IMR-90 (cell line): ENCODE data around the gene CAPS2. TPM values are rescaled to one million over a fixed set of nuclear protein-coding genes. Genes with fewer than 3 reads are reported as not detected.

Source experiments
- ATAC-seq: fragments of 200-7000 bp; cut with Tn5 transposase; 2 replicates; pipeline ENCODE4 v1.9.1; 2020; ENCODE audit warnings: low read depth, mild to moderate bottlenecking, moderate library complexity
- BruUV-seq: library from RNA; stranded (reverse); fragments of 400-500 nt; replicated peaks from 2 replicates; lab custom pipeline; 2021; lab: Mats Ljungman, UMichigan
- CTCF ChIA-PET: fragments of 300-600 bp; formaldehyde crosslinking; extraction: SDS; loops from one replicate; lab custom pipeline; 2021; ENCODE audit warnings: antibody characterized with exemption; lab: Yijun Ruan, JAX
- POLR2A ChIA-PET: fragments of 300-600 bp; sonication (Branson Sonifier 250); formaldehyde crosslinking; loops from one replicate; lab custom pipeline; 2022; ENCODE audit warnings: antibody characterized with exemption; ENCODE audit not compliant: unreplicated experiment; lab: Charles Lee
- DNase-seq: peaks from one replicate; pipeline ENCODE4 v3.0.0; 2013
- H2AFZ ChIP-seq: replicated peaks from 2 replicates; pipeline ENCODE3; 2013; ENCODE audit warnings: low read length, mild to moderate bottlenecking; ENCODE audit not compliant: poor library complexity
- H2AK5ac ChIP-seq: 2 replicates; pipeline ENCODE4 v1.6.1; 2013; ENCODE audit warnings: low read depth, low read length, inconsistent platforms
- H2AK9ac ChIP-seq: replicated peaks from 2 replicates; pipeline ENCODE3; 2013; ENCODE audit warnings: mild to moderate bottlenecking, low read depth, low read length, moderate library complexity; ENCODE audit not compliant: poor library complexity
- H2BK120ac ChIP-seq: 2 replicates; pipeline ENCODE4 v1.6.1; 2013; ENCODE audit warnings: low read depth, low read length, inconsistent platforms
- H2BK15ac ChIP-seq: 3 replicates; pipeline ENCODE4 v1.6.1; 2013; ENCODE audit warnings: low read depth, low read length, inconsistent platforms
- H2BK20ac ChIP-seq: 2 replicates; pipeline ENCODE4 v1.6.1; 2013; ENCODE audit warnings: low read depth, mild to moderate bottlenecking, inconsistent platforms, low read length, moderate library complexity
- H2BK5ac ChIP-seq: 2 replicates; pipeline ENCODE4 v1.6.1; 2013; ENCODE audit warnings: mild to moderate bottlenecking, low read depth, low read length, inconsistent platforms; ENCODE audit not compliant: poor library complexity, severe bottlenecking
- H3K14ac ChIP-seq: replicated peaks from 2 replicates; pipeline ENCODE4 v1.6.1; 2013; ENCODE audit warnings: low read depth, low read length, inconsistent platforms
- H3K18ac ChIP-seq: 2 replicates; pipeline ENCODE4 v1.6.1; 2013; ENCODE audit warnings: low read depth, low read length, control low read depth
- H3K23ac ChIP-seq: 2 replicates; pipeline ENCODE4 v1.6.1; 2013; ENCODE audit warnings: low read depth, low read length, inconsistent platforms
- H3K27ac ChIP-seq: 2 replicates; pipeline ENCODE4 v1.5.1; 2013; ENCODE audit warnings: mild to moderate bottlenecking, control low read depth, low read length; ENCODE audit not compliant: insufficient read depth
- H3K27me3 ChIP-seq: 2 replicates; pipeline ENCODE4 v1.6.1; 2013; ENCODE audit warnings: low read length; ENCODE audit not compliant: control insufficient read depth, insufficient read depth
- H3K36me3 ChIP-seq: 2 replicates; pipeline ENCODE4 v1.6.1; 2013; ENCODE audit warnings: low read length, mixed read lengths; ENCODE audit not compliant: control insufficient read depth, insufficient read depth
- H3K4ac ChIP-seq: 2 replicates; pipeline ENCODE4 v1.6.1; 2013; ENCODE audit warnings: low read depth, low read length, inconsistent platforms
- H3K4me1 ChIP-seq: 2 replicates; pipeline ENCODE4 v1.6.1; 2013; ENCODE audit warnings: low read length, mixed read lengths; ENCODE audit not compliant: control insufficient read depth, insufficient read depth
- H3K4me2 ChIP-seq: 2 replicates; pipeline ENCODE4 v1.6.1; 2013; ENCODE audit warnings: low read depth, mild to moderate bottlenecking, control low read depth, low read length, moderate library complexity
- H3K4me3 ChIP-seq: 2 replicates; pipeline ENCODE4 v1.5.1; 2013; ENCODE audit warnings: low read depth, mild to moderate bottlenecking, control low read depth, low read length, moderate library complexity; ENCODE audit not compliant: insufficient read depth
- H3K56ac ChIP-seq: 2 replicates; pipeline ENCODE4 v1.6.1; 2013; ENCODE audit warnings: low read length, inconsistent platforms; ENCODE audit not compliant: insufficient read depth; ENCODE audit errors: extremely low read depth
- H3K79me1 ChIP-seq, 2 experiments: 2 replicates each; pipeline ENCODE4 v1.6.1; 2013; ENCODE audit warnings: low read length in 2 of 2, inconsistent platforms in 1 of 2, low read depth in 1 of 2
- H3K9ac ChIP-seq: 2 replicates; pipeline ENCODE4 v1.6.1; 2013; ENCODE audit warnings: low read depth, low read length, control low read depth
- H3K9me1 ChIP-seq: 2 replicates; pipeline ENCODE4 v1.6.1; 2013; ENCODE audit warnings: low read length, inconsistent platforms; ENCODE audit not compliant: insufficient read depth
- H3K9me3 ChIP-seq: 2 replicates; pipeline ENCODE4 v1.6.1; 2013; ENCODE audit warnings: low read length; ENCODE audit not compliant: control insufficient read depth, insufficient read depth
- H4K20me1 ChIP-seq: 2 replicates; pipeline ENCODE4 v1.6.1; 2013; ENCODE audit warnings: low read length, inconsistent platforms; ENCODE audit not compliant: insufficient read depth
- H4K5ac ChIP-seq: 2 replicates; pipeline ENCODE4 v1.6.1; 2013; ENCODE audit warnings: mild to moderate bottlenecking, low read depth, low read length, control low read depth
- H4K8ac ChIP-seq, 2 experiments: 2 replicates each; pipeline ENCODE4 v1.6.1; 2013; ENCODE audit warnings: low read depth in 2 of 2, low read length in 2 of 2, control low read depth in 1 of 2, inconsistent platforms in 1 of 2
- H4K91ac ChIP-seq: 2 replicates; pipeline ENCODE4 v1.6.1; 2013; ENCODE audit warnings: low read depth, low read length, inconsistent platforms; ENCODE audit not compliant: insufficient read depth
- CEBPB ChIP-seq: IDR thresholded peaks from 2 replicates; pipeline ENCODE4 v1.6.1; 2012; ENCODE audit warnings: low read depth, low read length, improper control_type of control experiment
- MAZ ChIP-seq: IDR thresholded peaks from 2 replicates; pipeline ENCODE4 v1.6.1; 2012; ENCODE audit warnings: low read depth, mild to moderate bottlenecking, low read length, improper control_type of control experiment, moderate library complexity, borderline replicate concordance
- NFE2L2 ChIP-seq: fragments of 150-350 bp; IDR thresholded peaks from 2 replicates; pipeline ENCODE4 v1.6.1; 2016; ENCODE audit warnings: low read depth, mild to moderate bottlenecking, low read length
- POLR2A ChIP-seq: IDR thresholded peaks from 2 replicates; pipeline ENCODE4 v1.6.1; 2012; ENCODE audit warnings: mild to moderate bottlenecking, low read depth, low read length
- RAD21 ChIP-seq: IDR thresholded peaks from 2 replicates; pipeline ENCODE4 v1.6.1; 2012; ENCODE audit warnings: low read length, improper control_type of control experiment
- RCOR1 ChIP-seq: IDR thresholded peaks from 2 replicates; pipeline ENCODE4 v1.6.1; 2012; ENCODE audit warnings: mild to moderate bottlenecking, low read length, improper control_type of control experiment; ENCODE audit not compliant: insufficient replicate concordance
- RFX5 ChIP-seq: IDR thresholded peaks from 2 replicates; pipeline ENCODE4 v1.8.0; 2012; ENCODE audit warnings: low read depth, mild to moderate bottlenecking, low read length, moderate library complexity
- USF2 ChIP-seq: fragments of 150-350 bp; IDR thresholded peaks from 2 replicates; pipeline ENCODE4 v1.6.1; 2017; ENCODE audit warnings: mild to moderate bottlenecking, antibody characterized with exemption, low read length, low read depth
- WGBS, 2 experiments: methylation state at CpG; one replicate each; pipeline versions ENCODE4 v1.1.5 to v1.1.7; 2013; ENCODE audit warnings: missing lambda C conversion rate in 2 of 2; ENCODE audit not compliant: insufficient read length in 1 of 2; ENCODE audit errors: extremely low coverage in 2 of 2; 5-methylcytosine and 5-hydroxymethylcytosine counted together
- dilution Hi-C: fragments of 300-500 bp; cut with HindIII; formaldehyde crosslinking; loops from one replicate; pipeline ENCODE4 v1.14.3; 2018; ENCODE audit warnings: low sequenced_read_pairs; ENCODE audit not compliant: unreplicated experiment
- in situ Hi-C: fragments of 300-500 bp; cut with MboI; formaldehyde crosslinking; loops from 3 replicates; pipeline ENCODE4 v1.14.3; 2019; ENCODE audit warnings: low sequenced_read_pairs, inconsistent platforms, mixed read lengths
- intact Hi-C: fragments of 100-400 bp; cut with micrococcal nuclease; formaldehyde crosslinking; loops from 2 replicates; pipeline ENCODE4 v1.10.0; 2022
- polyA plus RNA-seq, 3 experiments: library from polyadenylated mRNA; depleted of rRNA; stranded (reverse); fragments of >200 nt; gene quantifications; 2 replicates each; pipeline ENCODE4 v1.2.3, GENCODE V29; 2012; ENCODE audit warnings: low replicate concordance in 1 of 3
- total RNA-seq: library from RNA; depleted of rRNA; stranded (reverse); fragments of >200 nt; gene quantifications from 2 replicates; pipeline ENCODE4 v1.2.3, GENCODE V29; 2012
- TF ChIP-seq, protein P1 (sequence below): conservative IDR thresholded peaks from 2 replicates; pipeline ENCODE4 v1.5.1; 2012; ENCODE audit warnings: mild to moderate bottlenecking, low read depth, low read length, improper control_type of control experiment

CAPS2 gene
- total and polyA plus RNA-seq, 2 of the 4 experiments (the other 2 are of a cell fraction), result 1.2 to 2.7 TPM

- H2AFZ ChIP-seq, result no peak overlapping the region
- H3K14ac ChIP-seq, result no peak overlapping the region
- H2BK5ac ChIP-seq, result no peak overlapping the region
- dilution Hi-C loops, result no loop called here
- H4K91ac ChIP-seq, result no peak overlapping the region
- BruUV-seq, result no TSS peak
- H3K4me3 ChIP-seq, result no peak overlapping the region
- intact Hi-C loops, result no loop called here
- WGBS, 2 experiments, result no CpG with 5 or more reads among the region's 2 CpGs
- DNase-seq, result no peak
- no peak overlapping the region for H4K5ac ChIP-seq
- H3K4ac ChIP-seq, result no peak overlapping the region
- H4K20me1 ChIP-seq, result no peaks in the 10 kb centered on the region
- H3K79me1 ChIP-seq, result no peaks in the 10 kb centered on the region
- H3K9me1 ChIP-seq, result no peaks in the 10 kb centered on the region
- in situ Hi-C loops, result no loop called here
- no peaks in the 10 kb centered on the region for H3K27me3 ChIP-seq
- no peak overlapping the region for H2BK15ac ChIP-seq
- no peak for ATAC-seq
- TF ChIP-seq, protein P1, sequence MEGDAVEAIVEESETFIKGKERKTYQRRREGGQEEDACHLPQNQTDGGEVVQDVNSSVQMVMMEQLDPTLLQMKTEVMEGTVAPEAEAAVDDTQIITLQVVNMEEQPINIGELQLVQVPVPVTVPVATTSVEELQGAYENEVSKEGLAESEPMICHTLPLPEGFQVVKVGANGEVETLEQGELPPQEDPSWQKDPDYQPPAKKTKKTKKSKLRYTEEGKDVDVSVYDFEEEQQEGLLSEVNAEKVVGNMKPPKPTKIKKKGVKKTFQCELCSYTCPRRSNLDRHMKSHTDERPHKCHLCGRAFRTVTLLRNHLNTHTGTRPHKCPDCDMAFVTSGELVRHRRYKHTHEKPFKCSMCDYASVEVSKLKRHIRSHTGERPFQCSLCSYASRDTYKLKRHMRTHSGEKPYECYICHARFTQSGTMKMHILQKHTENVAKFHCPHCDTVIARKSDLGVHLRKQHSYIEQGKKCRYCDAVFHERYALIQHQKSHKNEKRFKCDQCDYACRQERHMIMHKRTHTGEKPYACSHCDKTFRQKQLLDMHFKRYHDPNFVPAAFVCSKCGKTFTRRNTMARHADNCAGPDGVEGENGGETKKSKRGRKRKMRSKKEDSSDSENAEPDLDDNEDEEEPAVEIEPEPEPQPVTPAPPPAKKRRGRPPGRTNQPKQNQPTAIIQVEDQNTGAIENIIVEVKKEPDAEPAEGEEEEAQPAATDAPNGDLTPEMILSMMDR, result no peak
- TF ChIP-seq RAD21 (no peak), NFE2L2 (no peak), POLR2A (no peak), MAZ (no peak), CEBPB (no peak), RFX5 (no peak), USF2 (no peak), RCOR1 (no peak)
- POLR2A ChIA-PET, result no interaction called here
- H3K23ac ChIP-seq, result no peak overlapping the region
- H2AK5ac ChIP-seq, result no peak overlapping the region
- no peak overlapping the region for H2BK20ac ChIP-seq
- H3K56ac ChIP-seq, result no peak overlapping the region
- H3K18ac ChIP-seq, result no peak overlapping the region
- CTCF ChIA-PET, result no interaction called here
- no peak overlapping the region for H2BK120ac ChIP-seq
- no peak overlapping the region for H3K9ac ChIP-seq
- H3K36me3 ChIP-seq, result no peaks in the 10 kb centered on the region
- no peaks in the 10 kb centered on the region for H3K9me3 ChIP-seq
- H4K8ac ChIP-seq, result no peak overlapping the region
- H3K4me2 ChIP-seq, result no peak overlapping the region
- H3K27ac ChIP-seq, result no peak overlapping the region
- no peak overlapping the region for H2AK9ac ChIP-seq
- H3K4me1 ChIP-seq, result no peaks in the 10 kb centered on the region
Observed at GRCh38 chr12:75302225-75302624, 27.9 kb downstream of the CAPS2 start.
